Type B pancreatic cell (in vitro differentiated cells): ENCODE data around the gene MAB21L4. TPM values are rescaled to one million over a fixed set of nuclear protein-coding genes. Genes with fewer than 3 reads are reported as not detected.

ENCODE experiments used
- DNase-seq: peaks from one replicate; pipeline ENCODE4 v3.0.0; 2021; ENCODE audit warnings: mixed read lengths; ENCODE audit not compliant: unreplicated experiment; ENCODE audit errors: extremely low spot score
- H3K27ac Mint-ChIP-seq: 2 replicates; pipeline ENCODE4 v1.8.0; 2021; ENCODE audit warnings: mild to moderate bottlenecking, mixed read lengths
- H3K27me3 Mint-ChIP-seq: 2 replicates; pipeline ENCODE4 v1.8.0; 2021; ENCODE audit warnings: mixed read lengths
- H3K36me3 Mint-ChIP-seq: 2 replicates; pipeline ENCODE4 v1.8.0; 2021; ENCODE audit warnings: mixed read lengths
- H3K4me1 Mint-ChIP-seq: one replicate; pipeline ENCODE4 v1.8.0; 2021; ENCODE audit warnings: mixed read lengths; ENCODE audit not compliant: unreplicated experiment
- H3K4me3 Mint-ChIP-seq: 2 replicates; pipeline ENCODE4 v1.8.0; 2021; ENCODE audit warnings: mild to moderate bottlenecking, mixed read lengths
- H3K9me3 Mint-ChIP-seq: 2 replicates; pipeline ENCODE4 v1.8.0; 2021; ENCODE audit warnings: mixed read lengths
- CTCF ChIP-seq: fragments of 200-600 bp; sonication (generic); conservative IDR thresholded peaks from 2 replicates; pipeline ENCODE4 v1.5.0; 2021; ENCODE audit warnings: antibody characterized with exemption, mild to moderate bottlenecking
- total RNA-seq: library from RNA; stranded (reverse); gene quantifications from 2 replicates; pipeline ENCODE4 v1.2.1, GENCODE V29; 2021; ENCODE audit warnings: low replicate concordance

Gene MAB21L4
- total RNA-seq, 1 donor from 2014 or later: 62.0 TPM

GRCh38 chr2:240913810-240914644 lies 18.1 kb upstream of the MAB21L4 start:
- peaks cover 21% of the 10 kb centered on the region for H3K4me1 Mint-ChIP-seq

DNA sequence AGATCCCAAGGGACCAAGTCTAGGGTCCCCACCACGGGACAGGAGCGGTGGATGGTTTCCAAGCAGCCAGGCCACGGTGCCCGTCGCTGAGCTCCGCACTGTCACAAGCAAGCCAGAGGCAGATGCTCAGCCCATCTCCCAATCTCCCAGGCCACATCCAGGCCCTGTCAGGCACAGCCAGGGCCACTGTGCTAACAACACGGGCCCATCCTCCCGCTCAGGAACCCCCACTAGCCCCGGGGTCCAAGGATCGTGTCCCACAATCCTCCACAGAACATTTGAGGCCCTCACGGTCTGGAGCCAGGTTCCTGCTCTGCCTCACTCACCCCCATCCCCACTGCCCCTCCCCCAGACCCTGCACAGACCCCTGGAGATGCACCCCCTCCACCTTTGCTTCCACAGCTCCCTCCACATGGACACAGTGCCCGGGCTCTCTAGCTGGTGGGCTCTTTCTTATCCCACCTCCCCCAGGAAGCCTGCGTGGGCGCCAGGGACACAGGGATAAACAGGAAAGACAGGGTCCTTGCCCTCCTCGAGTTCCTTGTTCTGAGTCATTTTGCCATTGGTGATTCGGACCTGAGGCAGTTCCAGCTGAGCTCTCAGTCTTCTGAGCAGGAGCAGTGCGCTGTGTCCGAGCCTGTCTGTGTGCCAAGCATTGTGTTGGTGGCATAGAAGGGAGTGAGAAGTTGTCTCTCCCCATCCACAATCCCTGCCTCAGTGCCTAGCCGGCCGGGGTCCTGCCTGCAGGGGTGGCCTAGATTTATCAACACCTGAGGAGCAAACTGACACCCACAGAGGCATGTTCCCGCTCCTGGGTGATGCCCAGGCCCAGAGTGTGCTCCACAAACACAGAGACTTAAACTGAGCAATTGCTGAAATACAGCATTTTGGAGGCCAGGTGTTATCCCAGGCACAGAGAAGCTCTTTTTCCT lies 17.2 kb upstream of the MAB21L4 start:
- no peak for TF ChIP-seq CTCF
- H3K4me1 Mint-ChIP-seq: peaks cover 21% of the 10 kb centered on the region
- no peaks in the 10 kb centered on the region for H3K36me3 Mint-ChIP-seq
- H3K27me3 Mint-ChIP-seq: peaks cover 3% of the 10 kb centered on the region
- H3K4me3 Mint-ChIP-seq: no peak overlapping the region
- H3K27ac Mint-ChIP-seq: no peak overlapping the region
- H3K9me3 Mint-ChIP-seq: no peaks in the 10 kb centered on the region
- no peak for DNase-seq

More at GRCh38 chr2:240913810-240914644, 18.1 kb upstream of the MAB21L4 start:
- Mint-ChIP-seq H3K27ac (no peak overlapping the region), H3K36me3 (no peaks in the 10 kb centered on the region), H3K27me3 (peaks cover 3% of the 10 kb centered on the region), H3K4me3 (no peak overlapping the region), H3K9me3 (no peaks in the 10 kb centered on the region)
- DNase-seq: peak; percentile 88
- TF ChIP-seq CTCF: peak; percentile 97

GRCh38 chr2:240911641-240912265 lies 15.8 kb upstream of the MAB21L4 start:
- Mint-ChIP-seq H3K9me3 (no peaks in the 10 kb centered on the region), H3K27me3 (peaks cover 3% of the 10 kb centered on the region), H3K27ac (peak overlapping the region; percentile 65), H3K4me1 (peaks cover 16% of the 10 kb centered on the region), H3K4me3 (peak overlapping the region; percentile 24), H3K36me3 (no peaks in the 10 kb centered on the region)
- no peak for DNase-seq
- TF ChIP-seq CTCF: no peak

DNA sequence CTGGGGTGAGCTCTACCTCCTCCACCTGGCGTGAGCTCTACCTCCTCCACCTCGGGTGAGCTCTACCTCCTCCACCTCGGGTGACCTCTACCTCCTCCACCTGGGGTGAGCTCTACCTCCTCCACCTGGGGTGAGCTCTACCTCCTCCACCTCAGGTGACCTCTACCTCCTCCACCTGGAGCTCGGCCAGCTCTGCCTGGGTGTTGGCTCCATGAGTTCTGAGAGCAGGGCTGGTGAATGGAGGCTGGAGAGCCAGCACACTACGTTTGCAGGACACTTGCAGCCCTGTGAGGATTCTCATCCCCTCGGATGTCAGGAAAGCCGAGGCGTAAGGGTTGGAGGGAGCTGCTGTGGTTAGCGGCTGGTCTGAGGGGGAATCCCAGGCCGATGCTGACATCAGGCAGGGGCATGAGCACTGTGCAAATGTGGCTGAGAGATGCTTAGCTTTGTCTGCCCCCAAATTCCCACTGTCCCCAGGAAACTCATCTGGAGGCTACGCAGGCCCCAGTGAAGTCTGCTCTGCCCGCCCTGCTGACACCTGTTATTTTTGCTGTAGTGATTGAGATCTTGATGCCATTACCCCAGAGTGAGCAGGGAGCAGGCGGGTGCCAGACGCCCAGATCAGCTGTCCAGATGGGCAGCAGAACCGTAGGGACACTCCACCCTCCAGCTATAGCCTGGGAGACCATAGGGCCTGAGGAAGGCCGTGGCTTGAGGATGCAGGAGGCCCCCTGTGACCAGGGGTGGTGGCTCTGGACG lies 13.4 kb upstream of the MAB21L4 start:
- no peak for TF ChIP-seq CTCF
- no peak overlapping the region for H3K27ac Mint-ChIP-seq
- H3K27me3 Mint-ChIP-seq: peaks cover 3% of the 10 kb centered on the region
- H3K36me3 Mint-ChIP-seq: no peaks in the 10 kb centered on the region
- H3K4me1 Mint-ChIP-seq: peaks cover 22% of the 10 kb centered on the region
- DNase-seq: no peak
- no peaks in the 10 kb centered on the region for H3K9me3 Mint-ChIP-seq
- no peak overlapping the region for H3K4me3 Mint-ChIP-seq
